ENCODE measurements around the gene C3orf52.

GRCh38 chr3:112117415-112117814, 31.2 kb downstream of the C3orf52 start:
- TF ChIP-seq CTCF (IDR thresholded peaks at IDR 0.05): no peak
- TF ChIP-seq POLR2A (IDR thresholded peaks at IDR 0.05; ENCODE audit: low read depth): no peak

Data from esophagus muscularis mucosa (tissue), 3 donors.